IPS-NIHi7 (cell line): Measurements from ENCODE around the gene MRPL54.
"Not testable (repeated sequence)": the region's sequence is repeated elsewhere in the genome, so short reads cannot be mapped to it uniquely, and the experiment has no call there.

ENCODE experiments used
- DNase-seq: peaks from one replicate; pipeline ENCODE4 v3.0.0; 2012; ENCODE audit warnings: mixed read lengths; ENCODE audit errors: extremely low spot score

MRPL54 gene

DNA sequence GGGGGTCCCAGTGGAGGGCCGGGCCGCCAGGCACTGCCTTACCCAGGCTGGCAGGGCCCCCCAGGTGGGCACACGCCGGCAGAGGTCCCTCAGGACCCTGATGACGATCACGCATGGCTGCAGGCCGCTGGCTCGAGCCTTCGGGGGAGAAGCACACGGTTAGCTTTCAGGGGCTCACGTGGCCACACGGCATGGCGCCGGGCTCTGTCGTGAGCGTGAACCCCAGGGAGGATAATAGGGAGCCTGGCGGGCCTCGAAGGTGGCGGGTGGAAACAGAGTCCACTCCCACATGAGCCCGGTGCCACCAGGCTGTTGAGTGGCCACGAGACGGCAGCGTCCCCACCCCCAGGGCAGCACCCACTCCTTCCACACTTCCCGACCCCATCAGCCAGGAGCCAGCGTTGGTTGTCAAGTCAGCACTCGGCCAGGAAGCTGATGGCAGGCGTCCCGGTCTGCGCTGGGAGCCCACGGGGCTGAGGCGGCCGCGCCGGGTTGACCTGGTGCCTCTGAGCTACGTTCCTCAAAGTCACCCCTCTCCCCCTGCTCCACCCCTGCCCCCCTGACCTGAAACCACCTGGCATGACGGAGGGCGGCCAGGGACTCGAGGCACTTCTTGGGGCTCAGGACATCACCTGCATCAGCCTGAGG is 48.4 kb downstream of the MRPL54 start:
- DNase-seq = no peak

DNA sequence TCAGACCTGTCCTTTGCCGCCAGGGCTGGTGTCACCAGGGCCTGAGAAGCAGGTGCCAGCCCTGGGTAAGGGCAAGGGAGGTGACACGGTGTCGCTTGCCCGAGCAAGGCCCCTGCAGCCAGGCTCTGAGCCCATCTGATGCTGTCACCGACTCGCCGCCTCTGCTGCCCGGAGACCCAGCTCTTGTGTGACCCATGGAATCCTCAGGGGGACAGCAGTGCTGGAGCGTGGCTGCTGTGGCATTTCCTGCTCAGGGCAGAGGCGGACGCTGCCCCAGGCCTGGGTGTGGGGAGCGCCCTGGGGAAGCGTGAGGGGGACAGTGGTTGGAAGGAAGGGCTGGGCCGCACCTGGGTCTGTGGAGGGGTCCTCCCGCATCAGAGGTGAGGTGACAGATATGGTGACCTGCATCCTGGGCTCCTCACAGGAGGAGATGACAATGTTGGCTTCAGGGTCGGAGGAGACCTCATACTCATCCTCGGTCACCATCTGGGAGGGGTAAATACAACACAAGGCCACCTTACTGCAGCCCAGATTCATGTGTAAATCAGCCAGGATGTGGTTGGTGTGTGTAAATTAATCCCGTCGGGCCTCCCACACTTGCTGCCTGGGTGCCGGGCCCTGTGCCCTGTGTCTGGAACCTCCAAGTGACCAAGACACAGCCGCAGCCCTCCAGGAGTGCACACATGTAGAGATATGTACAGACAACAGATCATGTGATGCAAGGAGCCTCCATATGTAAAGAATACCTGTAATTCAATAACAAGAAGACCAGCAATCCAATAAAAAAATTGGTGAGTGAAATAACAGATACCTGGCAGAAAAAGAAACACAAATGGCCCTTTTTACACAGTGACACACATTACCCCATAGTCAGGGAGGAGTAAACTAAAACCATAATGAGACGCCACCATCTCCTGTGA is 51.3 kb downstream of the MRPL54 start:
- DNase-seq = no peak

GRCh38 chr19:3814648-3815047 is 52.2 kb downstream of the MRPL54 start:
- no peak for DNase-seq

DNA sequence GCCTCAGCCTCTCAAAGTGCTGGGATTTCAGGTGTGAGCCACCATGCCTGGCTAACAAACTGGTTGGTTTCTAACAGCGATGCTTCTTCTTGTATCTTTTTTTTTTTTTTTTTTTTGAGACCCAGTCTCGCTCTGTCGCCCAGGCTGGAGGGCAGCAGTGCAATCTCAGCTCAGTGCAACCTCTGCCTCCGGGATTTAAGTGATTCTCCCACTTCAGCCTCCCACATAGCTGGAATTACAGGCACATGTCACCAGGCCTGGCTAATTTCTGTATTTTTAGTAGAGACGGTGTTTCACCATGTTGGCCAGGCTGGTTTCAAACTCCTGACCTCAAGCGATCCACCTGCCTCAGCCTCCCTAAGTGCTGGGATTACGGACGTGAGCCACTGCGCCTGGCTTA is 53.7 kb downstream of the MRPL54 start:
- DNase-seq = not testable (repeated sequence)

GRCh38 chr19:3816566-3817218 is 54.2 kb downstream of the MRPL54 start:
- DNase-seq = no peak
